Panc1 (cell line): ENCODE results near the gene ZNF222. TPM values are rescaled to one million over a fixed set of nuclear protein-coding genes. Genes with fewer than 3 reads are reported as not detected.

Source experiments
- ATAC-seq: fragments of 200-7000 bp; cut with Tn5 transposase; 2 replicates; pipeline ENCODE4 v1.9.1; 2020; ENCODE audit warnings: mild to moderate bottlenecking, moderate library complexity
- BruUV-seq: library from RNA; stranded (reverse); fragments of 400-500 nt; replicated peaks from 2 replicates; lab custom pipeline; 2021; lab: Mats Ljungman, UMichigan
- CTCF ChIA-PET: fragments of 300-600 bp; sonication (Branson Sonifier 250); formaldehyde crosslinking; loops from one replicate; lab custom pipeline; 2022; ENCODE audit warnings: antibody characterized with exemption; lab: Charles Lee
- POLR2A ChIA-PET: fragments of 300-600 bp; sonication (Branson Sonifier 250); formaldehyde crosslinking; loops from one replicate; lab custom pipeline; 2022; ENCODE audit warnings: antibody characterized with exemption; lab: Charles Lee
- DNase-seq: peaks from one replicate; pipeline ENCODE4 v3.0.0-alpha.2; 2010; ENCODE audit warnings: low read depth, low spot score
- H3K27ac ChIP-seq: 2 replicates; pipeline ENCODE4 v1.5.1; 2011; ENCODE audit warnings: mild to moderate bottlenecking, low read length, inconsistent platforms
- H3K27me3 ChIP-seq: fragments of 200-500 bp; sonication (Bioruptor generic); 2 replicates; pipeline ENCODE4 v1.6.0; 2014; ENCODE audit warnings: low read length, inconsistent platforms; ENCODE audit not compliant: control insufficient read depth, insufficient read depth
- H3K36me3 ChIP-seq: fragments of 200-500 bp; sonication (Bioruptor generic); 2 replicates; pipeline ENCODE4 v1.5.1; 2014; ENCODE audit warnings: inconsistent platforms, mild to moderate bottlenecking, low read length, moderate library complexity; ENCODE audit not compliant: control insufficient read depth, insufficient read depth
- H3K4me1 ChIP-seq: 2 replicates; pipeline ENCODE4 v1.5.1; 2011; ENCODE audit warnings: inconsistent platforms, mild to moderate bottlenecking, low read length, moderate library complexity; ENCODE audit not compliant: control insufficient read depth, insufficient read depth
- H3K4me3 ChIP-seq, 2 experiments: 2 replicates each; pipeline ENCODE4 v1.5.1; 2011 to 2012; ENCODE audit warnings: low read depth in 2 of 2, low read length in 2 of 2, mild to moderate bottlenecking in 2 of 2, inconsistent platforms in 1 of 2, moderate library complexity in 1 of 2
- H3K9me3 ChIP-seq: fragments of 200-500 bp; sonication (Bioruptor generic); 2 replicates; pipeline ENCODE4 v1.5.1; 2014; ENCODE audit warnings: low read depth, mild to moderate bottlenecking, inconsistent platforms, low read length, moderate library complexity; ENCODE audit not compliant: control insufficient read depth, insufficient read depth
- CTCF ChIP-seq: fragments of 450-650 bp; IDR thresholded peaks from 2 replicates; pipeline ENCODE4 v1.5.1; 2017; ENCODE audit warnings: mild to moderate bottlenecking
- POLR2AphosphoS5 ChIP-seq: IDR thresholded peaks from 2 replicates; pipeline ENCODE4 v1.6.1; 2012; ENCODE audit warnings: mild to moderate bottlenecking, low read depth, low read length, moderate library complexity
- REST ChIP-seq, 2 experiments: IDR thresholded peaks; 2 replicates each; pipeline ENCODE4 v1.6.1; 2011 to 2012; ENCODE audit warnings: low read depth in 2 of 2, control low read depth in 1 of 2, low read length in 1 of 2, mild to moderate bottlenecking in 1 of 2, moderate library complexity in 1 of 2; ENCODE audit not compliant: insufficient read depth in 1 of 2
- SIN3A ChIP-seq: IDR thresholded peaks from 2 replicates; pipeline ENCODE4 v1.6.1; 2012; ENCODE audit warnings: low read depth, mild to moderate bottlenecking, low read length, moderate library complexity, borderline replicate concordance; ENCODE audit not compliant: insufficient read depth
- TCF7L2 ChIP-seq: IDR thresholded peaks from 2 replicates; pipeline ENCODE4 v1.6.1; 2011; ENCODE audit warnings: mild to moderate bottlenecking, low read depth, low read length, inconsistent platforms
- in situ Hi-C: cut with HindIII; loops from 2 replicates; pipeline ENCODE4 v1.10.0; 2016; ENCODE audit warnings: low sequenced_read_pairs, low pct_unique_long_range_greater_than_20kb
- intact Hi-C: fragments of 100-400 bp; cut with micrococcal nuclease; formaldehyde crosslinking; loops from one replicate; pipeline ENCODE4 v1.10.0; 2022; ENCODE audit not compliant: unreplicated experiment
- total RNA-seq: library from RNA; stranded (reverse); gene quantifications from one replicate; pipeline ENCODE4 v1.2.1, GENCODE V29; 2021; ENCODE audit not compliant: unreplicated experiment

Gene ZNF222
- total RNA-seq, 1 experiment from 2014 or later, result 3.1 TPM

GRCh38 chr19:44032001-44032610 lies 6.9 kb downstream of the ZNF222 start:
- DNase-seq, result no peak
- BruUV-seq, result no TSS peak
- intact Hi-C loops (no loop called here), in situ Hi-C loops (no loop called here)
- Histone ChIP-seq H3K9me3 (peaks cover 35% of the 10 kb centered on the region; the same call in 1 of the 2 replicates), H3K27me3 (no peaks in the 10 kb centered on the region), H3K27ac (no peak overlapping the region), H3K4me1 (no peaks in the 10 kb centered on the region), H3K4me3 (no peak overlapping the region), H3K36me3 (no peaks in the 10 kb centered on the region; the same call in none of the 2 replicates)
- no peak for TF ChIP-seq CTCF
- no peak for TF ChIP-seq SIN3A
- TF ChIP-seq POLR2AphosphoS5, result no peak
- TF ChIP-seq TCF7L2, result no peak
- no peak for TF ChIP-seq REST (IDR thresholded peaks at IDR 0.05; ENCODE audit: insufficient read depth in 1 of 2, low read depth in 2 of 2, low read length in 1 of 2)
- ATAC-seq, result no peak
- POLR2A ChIA-PET, result no interaction called here
- CTCF ChIA-PET, result no interaction called here

- POLR2A ChIA-PET, result no interaction called here
- no TSS peak for BruUV-seq
- in situ Hi-C loops (no loop called here), intact Hi-C loops (no loop called here)
- Histone ChIP-seq H3K9me3 (peaks cover 5% of the 10 kb centered on the region; the same call in 1 of the 2 replicates), H3K4me1 (no peaks in the 10 kb centered on the region), H3K27ac (no peak overlapping the region), H3K36me3 (no peaks in the 10 kb centered on the region), H3K27me3 (no peaks in the 10 kb centered on the region), H3K4me3 (no peak overlapping the region)
- ATAC-seq (no peak), DNase-seq (no peak)
- no peak for TF ChIP-seq POLR2AphosphoS5
- TF ChIP-seq REST (IDR thresholded peaks at IDR 0.05; ENCODE audit: insufficient read depth in 1 of 2, low read depth in 2 of 2, low read length in 1 of 2), result no peak
- TF ChIP-seq TCF7L2, result no peak
- TF ChIP-seq SIN3A, result no peak
- no peak for TF ChIP-seq CTCF
- CTCF ChIA-PET, result no interaction called here
Measured at GRCh38 chr19:44042147-44042546, 17.0 kb downstream of the ZNF222 start.
